Endothelial cell of umbilical vein (primary cell): ENCODE measurements around the gene NFE2L1. TPM values are rescaled to one million over a fixed set of nuclear protein-coding genes. Genes with fewer than 3 reads are reported as not detected.

Experiments used
- BruUV-seq: library from RNA; stranded (reverse); fragments of 400-500 nt; replicated peaks from 2 replicates; lab custom pipeline; 2021; lab: Mats Ljungman, UMichigan
- CTCF ChIA-PET: fragments of 300-600, 350-600 bp; sonication (Branson Sonifier 250); formaldehyde crosslinking; loops from one replicate; lab custom pipeline; 2021; ENCODE audit warnings: antibody characterized with exemption, inconsistent platforms; lab: Charles Lee
- POLR2A ChIA-PET: fragments of 300-600, 350-600 bp; sonication (Branson Sonifier 250); formaldehyde crosslinking; loops from one replicate; lab custom pipeline; 2021; ENCODE audit warnings: antibody characterized with exemption, inconsistent platforms; lab: Charles Lee
- DNase-seq: peaks from one replicate; pipeline ENCODE4 v3.0.0-alpha.2; 2011; ENCODE audit warnings: low read depth, low spot score
- FAIRE-seq: peaks from 2 replicates; lab custom pipeline; 2011; peaks lifted over from hg19 to GRCh38; lab: Jason Lieb, UNC
- H2AFZ ChIP-seq: 2 replicates; pipeline ENCODE4 v1.6.0; 2012; ENCODE audit warnings: low read depth, low read length, control low read depth, inconsistent platforms
- H3K27ac ChIP-seq: 2 replicates; pipeline ENCODE4 v1.5.1; 2011; ENCODE audit warnings: low read depth, mild to moderate bottlenecking, control low read depth, low read length, moderate library complexity; ENCODE audit not compliant: insufficient read depth
- H3K27me3 ChIP-seq, 2 experiments: 2 replicates each; pipeline versions ENCODE4 v1.6.0 to v1.6.1; 2011; ENCODE audit warnings: low read length in 2 of 2, mixed read lengths in 1 of 2; ENCODE audit not compliant: control insufficient read depth in 2 of 2, insufficient read depth in 2 of 2
- H3K36me3 ChIP-seq, 2 experiments: 2 replicates in 1 of 2; 3 replicates in 1 of 2; pipeline ENCODE4 v1.5.1; 2011; ENCODE audit warnings: low read length in 2 of 2, mild to moderate bottlenecking in 1 of 2, moderate library complexity in 1 of 2; ENCODE audit not compliant: control insufficient read depth in 2 of 2, insufficient read depth in 2 of 2; ENCODE audit errors: extremely low read depth in 1 of 2
- H3K4me1 ChIP-seq: 3 replicates; pipeline ENCODE4 v1.5.1; 2011; ENCODE audit warnings: mild to moderate bottlenecking, low read length; ENCODE audit not compliant: control insufficient read depth, insufficient read depth; ENCODE audit errors: extremely low read depth
- H3K4me2 ChIP-seq: 2 replicates; pipeline ENCODE4 v1.6.1; 2011; ENCODE audit warnings: low read length, control low read depth, mixed read lengths; ENCODE audit not compliant: insufficient read depth
- H3K4me3 ChIP-seq, 3 experiments: fragments of 200-600 bp in 1 of 3; sonication (generic), shearing (Covaris generic) in 1 of 3; replicated peaks in 1 of 3; 2 replicates each; pipeline ENCODE4 v1.5.1; 2011 to 2016; ENCODE audit warnings: control low read depth in 3 of 3, low read length in 3 of 3, mild to moderate bottlenecking in 2 of 3, inconsistent platforms in 1 of 3, low read depth in 1 of 3, moderate library complexity in 1 of 3; ENCODE audit not compliant: insufficient read depth in 1 of 3
- H3K79me2 ChIP-seq: 2 replicates; pipeline ENCODE4 v1.6.0; 2012; ENCODE audit warnings: low read length, inconsistent platforms; ENCODE audit not compliant: control insufficient read depth, insufficient read depth
- H3K9ac ChIP-seq: replicated peaks from 2 replicates; pipeline ENCODE3; 2011; ENCODE audit warnings: low read length, control low read depth; ENCODE audit not compliant: insufficient read depth; ENCODE audit errors: extremely low read depth
- H3K9me1 ChIP-seq: replicated peaks from 3 replicates; pipeline ENCODE4 v1.6.0; 2011; ENCODE audit warnings: mild to moderate bottlenecking, low read length; ENCODE audit not compliant: control insufficient read depth, insufficient read depth; ENCODE audit errors: extremely low read depth
- H3K9me3 ChIP-seq: replicated peaks from 2 replicates; pipeline ENCODE4 v1.5.1; 2012; ENCODE audit warnings: low read length, inconsistent platforms; ENCODE audit not compliant: control insufficient read depth, insufficient read depth
- H4K20me1 ChIP-seq: replicated peaks from 2 replicates; pipeline ENCODE3; 2011; ENCODE audit warnings: mild to moderate bottlenecking, low read length; ENCODE audit not compliant: control insufficient read depth, insufficient read depth; ENCODE audit errors: extremely low read depth
- EZH2 ChIP-seq: IDR thresholded peaks from 2 replicates; pipeline ENCODE4 v1.6.1; 2012; ENCODE audit warnings: borderline replicate concordance, low read depth, mild to moderate bottlenecking, moderate library complexity, low read length, inconsistent platforms; ENCODE audit not compliant: severe bottlenecking
- FOS ChIP-seq: IDR thresholded peaks from 2 replicates; pipeline ENCODE4 v1.6.1; 2011; ENCODE audit warnings: mild to moderate bottlenecking, low read length, moderate library complexity, borderline replicate concordance; ENCODE audit not compliant: insufficient read depth
- GATA2 ChIP-seq: IDR thresholded peaks from 2 replicates; pipeline ENCODE4 v1.7.0; 2011; ENCODE audit warnings: low read depth, mild to moderate bottlenecking, moderate library complexity, mixed read lengths, low read length; ENCODE audit not compliant: insufficient read length, insufficient read depth
- JUN ChIP-seq: IDR thresholded peaks from 2 replicates; pipeline ENCODE4 v1.6.1; 2011; ENCODE audit warnings: borderline replicate concordance, low read depth; ENCODE audit not compliant: insufficient read length, insufficient read depth
- MYC ChIP-seq: IDR thresholded peaks from one replicate; pipeline ENCODE4 v1.6.1; 2011; ENCODE audit warnings: mild to moderate bottlenecking, low read depth, low read length
- POLR2A ChIP-seq: IDR thresholded peaks from 2 replicates; pipeline ENCODE4 v1.6.1; 2012; ENCODE audit warnings: low read depth, mild to moderate bottlenecking, control low read depth, low read length
- POLR2AphosphoS5 ChIP-seq: IDR thresholded peaks from 2 replicates; pipeline ENCODE4 v1.6.1; 2012; ENCODE audit warnings: low read depth, mild to moderate bottlenecking, control low read depth, low read length, moderate library complexity; ENCODE audit not compliant: insufficient read depth
- dilution Hi-C: fragments of 300-500 bp; cut with MboI; formaldehyde crosslinking; loops from one replicate; pipeline ENCODE4 v1.15.0; 2019; ENCODE audit warnings: low sequenced_read_pairs; ENCODE audit not compliant: extremely low pct_ligation_motif_present
- intact Hi-C: fragments of 100-400 bp; cut with micrococcal nuclease; formaldehyde crosslinking; loops from one replicate; pipeline ENCODE4 v1.10.0; 2022
- polyA plus RNA-seq, 4 experiments: library from polyadenylated mRNA; depleted of rRNA in 3 of 4; stranded (reverse) in 3 of 4; unstranded in 1 of 4; fragments of >200 nt; gene quantifications; 2 replicates each; pipeline versions ENCODE4 v1.2.1 to v1.2.3, GENCODE V29; 2011 to 2012; ENCODE audit warnings: missing spikeins in 1 of 4
- total RNA-seq: library from RNA; stranded (reverse); gene quantifications from 2 replicates; pipeline ENCODE4 v1.2.3, GENCODE V29; 2021
- TF ChIP-seq, protein P1 (sequence below): IDR thresholded peaks from 2 replicates; pipeline ENCODE4 v1.6.1; 2011; ENCODE audit not compliant: insufficient read depth, insufficient read length
- TF ChIP-seq, protein P2 (sequence below), 2 donors: IDR thresholded peaks; 1 replicate in 1 of 2; 2 replicates in 1 of 2; pipeline ENCODE4 v1.5.1; 2011; ENCODE audit warnings: low read length in 2 of 2, mild to moderate bottlenecking in 2 of 2, moderate library complexity in 2 of 2, control low read depth in 1 of 2, inconsistent platforms in 1 of 2, low read depth in 1 of 2; ENCODE audit not compliant: insufficient read depth in 1 of 2; ENCODE audit errors: extremely low read depth in 1 of 2

The NFE2L1 gene
- total and polyA plus RNA-seq, 2 donors (not counting 3 experiments of a cell fraction or from before 2014, with no cell fraction given) = 187 to 236 TPM

DNA sequence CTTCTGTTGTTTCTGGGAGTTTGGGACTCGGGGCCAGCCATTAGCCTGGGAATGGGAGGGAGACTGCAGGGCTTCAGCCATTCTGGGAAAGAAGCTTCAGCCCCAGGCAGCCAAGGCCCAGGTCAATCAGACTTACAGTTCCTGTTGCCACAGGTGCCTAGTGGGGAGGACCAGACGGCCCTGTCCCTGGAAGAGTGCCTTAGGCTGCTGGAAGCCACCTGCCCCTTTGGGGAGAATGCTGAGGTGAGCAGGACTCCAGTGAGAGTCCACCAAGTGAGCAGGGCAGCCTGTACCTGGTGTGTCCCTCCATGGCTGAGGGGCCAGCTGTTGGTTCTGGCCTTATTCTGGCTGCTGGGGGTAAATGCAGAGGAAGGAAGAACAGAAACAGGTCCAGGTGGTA, 8.7 kb downstream of the NFE2L1 start:
- Histone ChIP-seq H3K9ac (no peak overlapping the region), H4K20me1 (no peaks in the 10 kb centered on the region), H3K27ac (no peak overlapping the region), H3K9me1 (no peaks in the 10 kb centered on the region), H3K36me3 (peaks cover 31 to 62% of the 10 kb centered on the region in 2 experiments), H3K4me3 (no peak overlapping the region), H2AFZ (no peak overlapping the region), H3K9me3 (no peaks in the 10 kb centered on the region), H3K27me3 (no peaks in the 10 kb centered on the region), H3K79me2 (peaks cover 58% of the 10 kb centered on the region), H3K4me2 (no peak overlapping the region), H3K4me1 (peaks cover 29% of the 10 kb centered on the region)
- DNase-seq (no peak), FAIRE-seq (no peak)
- dilution Hi-C loops = no loop called here
- no peak for TF ChIP-seq POLR2A
- TF ChIP-seq JUN = no peak
- no peak for TF ChIP-seq EZH2
- TF ChIP-seq, protein P1, sequence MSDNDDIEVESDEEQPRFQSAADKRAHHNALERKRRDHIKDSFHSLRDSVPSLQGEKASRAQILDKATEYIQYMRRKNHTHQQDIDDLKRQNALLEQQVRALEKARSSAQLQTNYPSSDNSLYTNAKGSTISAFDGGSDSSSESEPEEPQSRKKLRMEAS = no peak
- TF ChIP-seq GATA2 = no peak
- TF ChIP-seq MYC = no peak
- TF ChIP-seq, protein P2, sequence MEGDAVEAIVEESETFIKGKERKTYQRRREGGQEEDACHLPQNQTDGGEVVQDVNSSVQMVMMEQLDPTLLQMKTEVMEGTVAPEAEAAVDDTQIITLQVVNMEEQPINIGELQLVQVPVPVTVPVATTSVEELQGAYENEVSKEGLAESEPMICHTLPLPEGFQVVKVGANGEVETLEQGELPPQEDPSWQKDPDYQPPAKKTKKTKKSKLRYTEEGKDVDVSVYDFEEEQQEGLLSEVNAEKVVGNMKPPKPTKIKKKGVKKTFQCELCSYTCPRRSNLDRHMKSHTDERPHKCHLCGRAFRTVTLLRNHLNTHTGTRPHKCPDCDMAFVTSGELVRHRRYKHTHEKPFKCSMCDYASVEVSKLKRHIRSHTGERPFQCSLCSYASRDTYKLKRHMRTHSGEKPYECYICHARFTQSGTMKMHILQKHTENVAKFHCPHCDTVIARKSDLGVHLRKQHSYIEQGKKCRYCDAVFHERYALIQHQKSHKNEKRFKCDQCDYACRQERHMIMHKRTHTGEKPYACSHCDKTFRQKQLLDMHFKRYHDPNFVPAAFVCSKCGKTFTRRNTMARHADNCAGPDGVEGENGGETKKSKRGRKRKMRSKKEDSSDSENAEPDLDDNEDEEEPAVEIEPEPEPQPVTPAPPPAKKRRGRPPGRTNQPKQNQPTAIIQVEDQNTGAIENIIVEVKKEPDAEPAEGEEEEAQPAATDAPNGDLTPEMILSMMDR (IDR thresholded peaks at IDR 0.05; ENCODE audit: extremely low read depth in 1 of 2, insufficient read depth in 1 of 2, low read depth in 1 of 2, low read length in 2 of 2) = no peak
- TF ChIP-seq POLR2AphosphoS5 = no peak
- no peak for TF ChIP-seq FOS
- no TSS peak for BruUV-seq
- intact Hi-C loops = no loop called here
- CTCF ChIA-PET = interaction anchor here (0.6 to 3.8 kb wide), 2 partner anchors 10 to 15 kb away, joined by 4 to 20 read pairs; no protein-coding TSS in a partner anchor
- POLR2A ChIA-PET = no interaction called here
